Endothelial cell of umbilical vein (primary cell): Measurements from ENCODE around the gene SLTM. TPM values are rescaled to one million over a fixed set of nuclear protein-coding genes. Genes with fewer than 3 reads are reported as not detected.
"Not testable (repeated sequence)": the region's sequence is repeated elsewhere in the genome, so short reads cannot be mapped to it uniquely, and the experiment has no call there.

Experiments used
- BruUV-seq: library from RNA; stranded (reverse); fragments of 400-500 nt; replicated peaks from 2 replicates; lab custom pipeline; 2021; lab: Mats Ljungman, UMichigan
- CTCF ChIA-PET: fragments of 300-600, 350-600 bp; sonication (Branson Sonifier 250); formaldehyde crosslinking; loops from one replicate; lab custom pipeline; 2021; ENCODE audit warnings: antibody characterized with exemption, inconsistent platforms; lab: Charles Lee
- POLR2A ChIA-PET: fragments of 300-600, 350-600 bp; sonication (Branson Sonifier 250); formaldehyde crosslinking; loops from one replicate; lab custom pipeline; 2021; ENCODE audit warnings: antibody characterized with exemption, inconsistent platforms; lab: Charles Lee
- DNase-seq: peaks from one replicate; pipeline ENCODE4 v3.0.0-alpha.2; 2011; ENCODE audit warnings: low read depth, low spot score
- FAIRE-seq: peaks from 2 replicates; lab custom pipeline; 2011; peaks lifted over from hg19 to GRCh38; lab: Jason Lieb, UNC
- H2AFZ ChIP-seq: 2 replicates; pipeline ENCODE4 v1.6.0; 2012; ENCODE audit warnings: low read depth, low read length, control low read depth, inconsistent platforms
- H3K27ac ChIP-seq: 2 replicates; pipeline ENCODE4 v1.5.1; 2011; ENCODE audit warnings: low read depth, mild to moderate bottlenecking, control low read depth, low read length, moderate library complexity; ENCODE audit not compliant: insufficient read depth
- H3K27me3 ChIP-seq, 2 experiments: 2 replicates each; pipeline versions ENCODE4 v1.6.0 to v1.6.1; 2011; ENCODE audit warnings: low read length in 2 of 2, mixed read lengths in 1 of 2; ENCODE audit not compliant: control insufficient read depth in 2 of 2, insufficient read depth in 2 of 2
- H3K36me3 ChIP-seq, 2 experiments: 2 replicates in 1 of 2; 3 replicates in 1 of 2; pipeline ENCODE4 v1.5.1; 2011; ENCODE audit warnings: low read length in 2 of 2, mild to moderate bottlenecking in 1 of 2, moderate library complexity in 1 of 2; ENCODE audit not compliant: control insufficient read depth in 2 of 2, insufficient read depth in 2 of 2; ENCODE audit errors: extremely low read depth in 1 of 2
- H3K4me1 ChIP-seq: 3 replicates; pipeline ENCODE4 v1.5.1; 2011; ENCODE audit warnings: mild to moderate bottlenecking, low read length; ENCODE audit not compliant: control insufficient read depth, insufficient read depth; ENCODE audit errors: extremely low read depth
- H3K4me2 ChIP-seq: 2 replicates; pipeline ENCODE4 v1.6.1; 2011; ENCODE audit warnings: low read length, control low read depth, mixed read lengths; ENCODE audit not compliant: insufficient read depth
- H3K4me3 ChIP-seq, 3 experiments: fragments of 200-600 bp in 1 of 3; sonication (generic), shearing (Covaris generic) in 1 of 3; replicated peaks in 1 of 3; 2 replicates each; pipeline ENCODE4 v1.5.1; 2011 to 2016; ENCODE audit warnings: control low read depth in 3 of 3, low read length in 3 of 3, mild to moderate bottlenecking in 2 of 3, inconsistent platforms in 1 of 3, low read depth in 1 of 3, moderate library complexity in 1 of 3; ENCODE audit not compliant: insufficient read depth in 1 of 3
- H3K79me2 ChIP-seq: 2 replicates; pipeline ENCODE4 v1.6.0; 2012; ENCODE audit warnings: low read length, inconsistent platforms; ENCODE audit not compliant: control insufficient read depth, insufficient read depth
- H3K9ac ChIP-seq: replicated peaks from 2 replicates; pipeline ENCODE3; 2011; ENCODE audit warnings: low read length, control low read depth; ENCODE audit not compliant: insufficient read depth; ENCODE audit errors: extremely low read depth
- H3K9me1 ChIP-seq: replicated peaks from 3 replicates; pipeline ENCODE4 v1.6.0; 2011; ENCODE audit warnings: mild to moderate bottlenecking, low read length; ENCODE audit not compliant: control insufficient read depth, insufficient read depth; ENCODE audit errors: extremely low read depth
- H3K9me3 ChIP-seq: replicated peaks from 2 replicates; pipeline ENCODE4 v1.5.1; 2012; ENCODE audit warnings: low read length, inconsistent platforms; ENCODE audit not compliant: control insufficient read depth, insufficient read depth
- H4K20me1 ChIP-seq: replicated peaks from 2 replicates; pipeline ENCODE3; 2011; ENCODE audit warnings: mild to moderate bottlenecking, low read length; ENCODE audit not compliant: control insufficient read depth, insufficient read depth; ENCODE audit errors: extremely low read depth
- EZH2 ChIP-seq: IDR thresholded peaks from 2 replicates; pipeline ENCODE4 v1.6.1; 2012; ENCODE audit warnings: borderline replicate concordance, low read depth, mild to moderate bottlenecking, moderate library complexity, low read length, inconsistent platforms; ENCODE audit not compliant: severe bottlenecking
- GATA2 ChIP-seq: IDR thresholded peaks from 2 replicates; pipeline ENCODE4 v1.7.0; 2011; ENCODE audit warnings: low read depth, mild to moderate bottlenecking, moderate library complexity, mixed read lengths, low read length; ENCODE audit not compliant: insufficient read length, insufficient read depth
- JUN ChIP-seq: IDR thresholded peaks from 2 replicates; pipeline ENCODE4 v1.6.1; 2011; ENCODE audit warnings: borderline replicate concordance, low read depth; ENCODE audit not compliant: insufficient read length, insufficient read depth
- MYC ChIP-seq: IDR thresholded peaks from one replicate; pipeline ENCODE4 v1.6.1; 2011; ENCODE audit warnings: mild to moderate bottlenecking, low read depth, low read length
- POLR2A ChIP-seq: IDR thresholded peaks from 2 replicates; pipeline ENCODE4 v1.6.1; 2012; ENCODE audit warnings: low read depth, mild to moderate bottlenecking, control low read depth, low read length
- dilution Hi-C: fragments of 300-500 bp; cut with MboI; formaldehyde crosslinking; loops from one replicate; pipeline ENCODE4 v1.15.0; 2019; ENCODE audit warnings: low sequenced_read_pairs; ENCODE audit not compliant: extremely low pct_ligation_motif_present
- intact Hi-C: fragments of 100-400 bp; cut with micrococcal nuclease; formaldehyde crosslinking; loops from one replicate; pipeline ENCODE4 v1.10.0; 2022
- polyA plus RNA-seq, 4 experiments: library from polyadenylated mRNA; depleted of rRNA in 3 of 4; stranded (reverse) in 3 of 4; unstranded in 1 of 4; fragments of >200 nt; gene quantifications; 2 replicates each; pipeline versions ENCODE4 v1.2.1 to v1.2.3, GENCODE V29; 2011 to 2012; ENCODE audit warnings: missing spikeins in 1 of 4
- total RNA-seq: library from RNA; stranded (reverse); gene quantifications from 2 replicates; pipeline ENCODE4 v1.2.3, GENCODE V29; 2021
- TF ChIP-seq, protein P1 (sequence below), 2 donors: IDR thresholded peaks; 1 replicate in 1 of 2; 2 replicates in 1 of 2; pipeline ENCODE4 v1.5.1; 2011; ENCODE audit warnings: low read length in 2 of 2, mild to moderate bottlenecking in 2 of 2, moderate library complexity in 2 of 2, control low read depth in 1 of 2, inconsistent platforms in 1 of 2, low read depth in 1 of 2; ENCODE audit not compliant: insufficient read depth in 1 of 2; ENCODE audit errors: extremely low read depth in 1 of 2

The SLTM gene
- total and polyA plus RNA-seq, 2 donors (not counting 3 experiments of a cell fraction or from before 2014, with no cell fraction given) = 28.1 to 93.0 TPM

DNA sequence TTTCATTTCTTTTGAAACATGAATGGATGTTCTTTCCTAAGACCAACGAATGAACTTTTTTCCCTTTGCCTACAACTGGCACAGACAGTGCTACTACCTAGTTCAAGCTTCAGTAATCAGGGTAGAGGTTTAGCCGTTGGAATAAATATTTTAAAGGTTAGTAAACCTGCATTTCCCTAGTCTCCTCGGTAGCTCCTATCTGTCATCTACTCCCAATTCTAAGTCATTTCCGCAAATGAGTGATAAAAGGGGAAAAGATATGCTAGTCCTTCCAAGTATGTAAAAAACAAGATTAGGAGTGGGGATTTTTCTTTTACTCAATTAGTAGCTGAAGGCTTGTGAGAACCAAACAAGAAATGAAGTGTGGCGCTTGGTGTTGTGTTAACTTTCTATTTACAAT is 15.2 kb downstream of the SLTM start:
- no peak overlapping the region for H3K9ac ChIP-seq
- H3K79me2 ChIP-seq = peaks cover 50% of the 10 kb centered on the region
- ChIA-PET POLR2A (no interaction called here), CTCF (interaction anchor here (1.1 to 1.3 kb wide), 2 partner anchors 10 to 610 kb away, joined by 3 read pairs; no protein-coding TSS in a partner anchor)
- H2AFZ ChIP-seq = no peak overlapping the region
- no peak overlapping the region for H3K4me2 ChIP-seq
- intact Hi-C loops = no loop called here
- no peak overlapping the region for H3K4me3 ChIP-seq
- TF ChIP-seq POLR2A = no peak
- TF ChIP-seq, protein P1, sequence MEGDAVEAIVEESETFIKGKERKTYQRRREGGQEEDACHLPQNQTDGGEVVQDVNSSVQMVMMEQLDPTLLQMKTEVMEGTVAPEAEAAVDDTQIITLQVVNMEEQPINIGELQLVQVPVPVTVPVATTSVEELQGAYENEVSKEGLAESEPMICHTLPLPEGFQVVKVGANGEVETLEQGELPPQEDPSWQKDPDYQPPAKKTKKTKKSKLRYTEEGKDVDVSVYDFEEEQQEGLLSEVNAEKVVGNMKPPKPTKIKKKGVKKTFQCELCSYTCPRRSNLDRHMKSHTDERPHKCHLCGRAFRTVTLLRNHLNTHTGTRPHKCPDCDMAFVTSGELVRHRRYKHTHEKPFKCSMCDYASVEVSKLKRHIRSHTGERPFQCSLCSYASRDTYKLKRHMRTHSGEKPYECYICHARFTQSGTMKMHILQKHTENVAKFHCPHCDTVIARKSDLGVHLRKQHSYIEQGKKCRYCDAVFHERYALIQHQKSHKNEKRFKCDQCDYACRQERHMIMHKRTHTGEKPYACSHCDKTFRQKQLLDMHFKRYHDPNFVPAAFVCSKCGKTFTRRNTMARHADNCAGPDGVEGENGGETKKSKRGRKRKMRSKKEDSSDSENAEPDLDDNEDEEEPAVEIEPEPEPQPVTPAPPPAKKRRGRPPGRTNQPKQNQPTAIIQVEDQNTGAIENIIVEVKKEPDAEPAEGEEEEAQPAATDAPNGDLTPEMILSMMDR (IDR thresholded peaks at IDR 0.05; ENCODE audit: extremely low read depth in 1 of 2, insufficient read depth in 1 of 2, low read depth in 1 of 2, low read length in 2 of 2) = no peak
- no peak for TF ChIP-seq JUN
- TF ChIP-seq EZH2 = no peak
- peak; percentile 30 for TF ChIP-seq GATA2
- TF ChIP-seq MYC = no peak
- peaks cover 0 to 5% of the 10 kb centered on the region in 2 experiments for H3K36me3 ChIP-seq
- no peaks in the 10 kb centered on the region for H3K9me1 ChIP-seq
- no TSS peak for BruUV-seq
- H3K9me3 ChIP-seq = no peaks in the 10 kb centered on the region
- H3K4me1 ChIP-seq = peaks cover 3% of the 10 kb centered on the region
- DNase-seq (peak; percentile 16), FAIRE-seq (peak; percentile 24)
- no peak overlapping the region for H3K27ac ChIP-seq
- dilution Hi-C loops = no loop called here
- no peaks in the 10 kb centered on the region for H3K27me3 ChIP-seq
- H4K20me1 ChIP-seq = no peaks in the 10 kb centered on the region

DNA sequence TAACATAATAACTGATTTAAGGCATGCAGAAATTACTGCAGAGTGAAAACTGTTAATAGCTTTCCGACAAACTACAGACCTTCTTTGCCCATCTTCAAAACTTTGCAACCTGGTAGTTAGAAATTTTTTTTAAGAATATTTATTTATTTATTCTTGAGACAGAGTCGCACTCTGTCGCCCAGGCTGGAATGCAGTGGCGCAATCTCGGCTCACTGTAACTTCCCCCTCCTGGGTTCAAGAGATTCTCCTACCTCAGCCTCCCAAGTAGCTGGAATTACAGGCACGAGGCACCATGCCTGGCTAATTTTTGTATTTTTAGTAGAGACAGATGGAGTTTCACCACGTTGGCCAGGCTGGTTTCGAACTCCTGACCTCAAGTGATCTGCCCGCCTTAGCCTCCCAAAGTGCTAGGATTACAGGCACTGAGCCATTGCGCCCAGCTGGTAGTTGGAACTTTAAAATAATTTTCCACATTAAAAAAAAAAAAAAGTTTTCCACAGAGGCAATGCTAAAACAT is 15.8 kb downstream of the SLTM start:
- H4K20me1 ChIP-seq, H3K4me3 ChIP-seq, H3K4me2 ChIP-seq, dilution Hi-C loops, H3K4me1 ChIP-seq, H3K27ac ChIP-seq, H3K9ac ChIP-seq, FAIRE-seq, H3K27me3 ChIP-seq, POLR2A ChIA-PET, H3K36me3 ChIP-seq, BruUV-seq, intact Hi-C loops, DNase-seq, H3K9me1 ChIP-seq, H2AFZ ChIP-seq, H3K9me3 ChIP-seq: not testable (repeated sequence)
- H3K79me2 ChIP-seq = peaks cover 44% of the 10 kb centered on the region
- CTCF ChIA-PET = interaction anchor here (0.8 to 1.3 kb wide), 3 partner anchors 11 to 611 kb away, joined by 3 read pairs; no protein-coding TSS in a partner anchor
